NT2/D1 (cell line): Measurements from ENCODE around the gene GREM1.

Experiments used
- YY1 ChIP-seq: IDR thresholded peaks from 2 replicates; pipeline ENCODE4 v1.6.1; 2011; ENCODE audit not compliant: insufficient read length, insufficient read depth
- ZNF274 ChIP-seq: IDR thresholded peaks from 2 replicates; pipeline ENCODE4 v1.6.1; 2011; ENCODE audit warnings: mild to moderate bottlenecking, low read depth, low read length

- no peak for TF ChIP-seq ZNF274
- TF ChIP-seq YY1, result no peak
These were observed 1.3 kb downstream of the GREM1 start for GRCh38 chr15:32718821-32719716.
